ENCODE results near the gene ZMYND11. TPM values are rescaled to one million over a fixed set of nuclear protein-coding genes. Genes with fewer than 3 reads are reported as not detected.

ZMYND11 gene
- total RNA-seq, 3 donors from 2014 or later (not counting 1 experiment from before 2014, with no cell fraction given): 50.6 to 63.9 (median 52.6) TPM

- DNase-seq: no peak
- H3K9me3 Mint-ChIP-seq: no peaks in the 10 kb centered on the region
- no peaks in the 10 kb centered on the region for H3K36me3 Mint-ChIP-seq
- Histone ChIP-seq H3K4me3 (ENCODE audit: low read length) (no peak overlapping the region), H3K36me3 (ENCODE audit: control insufficient read depth, insufficient read depth, low read length) (no peaks in the 10 kb centered on the region), H3K9me3 (ENCODE audit: control insufficient read depth, insufficient read depth, low read length) (no peaks in the 10 kb centered on the region), H3K27ac (ENCODE audit: low read length) (no peak overlapping the region), H3K27me3 (ENCODE audit: control insufficient read depth, insufficient read depth, low read length) (no peaks in the 10 kb centered on the region), H3K4me1 (ENCODE audit: control insufficient read depth, insufficient read depth, low read length) (no peaks in the 10 kb centered on the region)
- TF ChIP-seq CTCF (IDR thresholded peaks at IDR 0.05): no peak
- no peaks in the 10 kb centered on the region for H3K4me1 Mint-ChIP-seq
- no peak overlapping the region for H3K27ac Mint-ChIP-seq
- intact Hi-C loops (cut with micrococcal nuclease): no loop called here
- ATAC-seq: no peak
- H3K27me3 Mint-ChIP-seq (ENCODE audit: low read depth in 2 of 2): no peaks in the 10 kb centered on the region
- H3K4me3 Mint-ChIP-seq: no peak overlapping the region
- WGBS (ENCODE audit: insufficient coverage): 93% methylated on average over 6 of the region's 6 CpGs
Observed at GRCh38 chr10:271722-272121, 136.5 kb downstream of the ZMYND11 start.

GRCh38 chr10:273088-273487 lies 137.8 kb downstream of the ZMYND11 start:
- Mint-ChIP-seq H3K4me1 (no peaks in the 10 kb centered on the region), H3K9me3 (no peaks in the 10 kb centered on the region), H3K27ac (no peak overlapping the region), H3K36me3 (no peaks in the 10 kb centered on the region), H3K27me3 (ENCODE audit: low read depth in 2 of 2) (peaks cover 0 to 7% of the 10 kb centered on the region in 2 donors), H3K4me3 (no peak overlapping the region)
- H3K27ac ChIP-seq (ENCODE audit: low read length): no peak overlapping the region
- no peak for TF ChIP-seq CTCF (IDR thresholded peaks at IDR 0.05)
- no peak for DNase-seq
- no peaks in the 10 kb centered on the region for H3K4me1 ChIP-seq (ENCODE audit: control insufficient read depth, insufficient read depth, low read length)
- no peaks in the 10 kb centered on the region for H3K9me3 ChIP-seq (ENCODE audit: control insufficient read depth, insufficient read depth, low read length)
- no peaks in the 10 kb centered on the region for H3K36me3 ChIP-seq (ENCODE audit: control insufficient read depth, insufficient read depth, low read length)
- H3K27me3 ChIP-seq (ENCODE audit: control insufficient read depth, insufficient read depth, low read length): no peaks in the 10 kb centered on the region
- WGBS (ENCODE audit: insufficient coverage): 96% methylated on average over 15 of the region's 16 CpGs
- intact Hi-C loops (cut with micrococcal nuclease): no loop called here
- no peak for ATAC-seq
- no peak overlapping the region for H3K4me3 ChIP-seq (ENCODE audit: low read length)

GRCh38 chr10:274866-275265 lies 139.6 kb downstream of the ZMYND11 start:
- Mint-ChIP-seq H3K4me1 (no peaks in the 10 kb centered on the region), H3K27ac (no peak overlapping the region), H3K9me3 (no peaks in the 10 kb centered on the region), H3K36me3 (no peaks in the 10 kb centered on the region), H3K27me3 (ENCODE audit: low read depth in 2 of 2) (peaks cover 0 to 7% of the 10 kb centered on the region in 2 donors), H3K4me3 (no peak overlapping the region)
- no peak for DNase-seq
- no peaks in the 10 kb centered on the region for H3K4me1 ChIP-seq (ENCODE audit: control insufficient read depth, insufficient read depth, low read length)
- H3K36me3 ChIP-seq (ENCODE audit: control insufficient read depth, insufficient read depth, low read length): no peaks in the 10 kb centered on the region
- 77% methylated on average over 2 of the region's 2 CpGs for WGBS (ENCODE audit: insufficient coverage)
- H3K9me3 ChIP-seq (ENCODE audit: control insufficient read depth, insufficient read depth, low read length): no peaks in the 10 kb centered on the region
- no peak for TF ChIP-seq CTCF (IDR thresholded peaks at IDR 0.05)
- no peak for ATAC-seq
- H3K4me3 ChIP-seq (ENCODE audit: low read length): no peak overlapping the region
- intact Hi-C loops (cut with micrococcal nuclease): no loop called here
- H3K27me3 ChIP-seq (ENCODE audit: control insufficient read depth, insufficient read depth, low read length): no peaks in the 10 kb centered on the region
- no peak overlapping the region for H3K27ac ChIP-seq (ENCODE audit: low read length)

- peaks cover 0 to 7% of the 10 kb centered on the region in 2 donors for H3K27me3 Mint-ChIP-seq (ENCODE audit: low read depth in 2 of 2)
- H3K36me3 Mint-ChIP-seq: no peaks in the 10 kb centered on the region
- no peaks in the 10 kb centered on the region for H3K4me1 Mint-ChIP-seq
- no peak overlapping the region for H3K27ac Mint-ChIP-seq
- DNase-seq (no peak), ATAC-seq (no peak)
- no peak overlapping the region for H3K4me3 ChIP-seq (ENCODE audit: low read length)
- no peaks in the 10 kb centered on the region for H3K27me3 ChIP-seq (ENCODE audit: control insufficient read depth, insufficient read depth, low read length)
- no peak overlapping the region for H3K27ac ChIP-seq (ENCODE audit: low read length)
- no peak overlapping the region for H3K4me3 Mint-ChIP-seq
- TF ChIP-seq CTCF (IDR thresholded peaks at IDR 0.05): no peak
- H3K4me1 ChIP-seq (ENCODE audit: control insufficient read depth, insufficient read depth, low read length): no peaks in the 10 kb centered on the region
- H3K9me3 ChIP-seq (ENCODE audit: control insufficient read depth, insufficient read depth, low read length): no peaks in the 10 kb centered on the region
- intact Hi-C loops (cut with micrococcal nuclease): no loop called here
- no peaks in the 10 kb centered on the region for H3K9me3 Mint-ChIP-seq
- no peaks in the 10 kb centered on the region for H3K36me3 ChIP-seq (ENCODE audit: control insufficient read depth, insufficient read depth, low read length)
- 96% methylated on average over 18 of the region's 18 CpGs for WGBS (ENCODE audit: insufficient coverage)
Observed at GRCh38 chr10:275680-276079, 140.4 kb downstream of the ZMYND11 start.
